H9 (cell line): ENCODE measurements around the gene TENM3. TPM values are rescaled to one million over a fixed set of nuclear protein-coding genes. Genes with fewer than 3 reads are reported as not detected.

Experiments
- DNase-seq: peaks from one replicate; pipeline ENCODE4 v3.0.0-alpha.2; 2017
- H2AFZ ChIP-seq: one replicate; pipeline ENCODE4 v1.6.1; 2013; ENCODE audit warnings: mild to moderate bottlenecking, low read length, control low read depth, moderate library complexity
- H2AK5ac ChIP-seq: 2 replicates; pipeline ENCODE4 v1.6.1; 2013; ENCODE audit warnings: low read length, control low read depth, mixed read lengths; ENCODE audit not compliant: insufficient read length
- H2BK120ac ChIP-seq: one replicate; pipeline ENCODE4 v1.6.1; 2013; ENCODE audit warnings: low read depth, mild to moderate bottlenecking, low read length, control low read depth, inconsistent platforms; ENCODE audit not compliant: poor library complexity, severe bottlenecking
- H2BK12ac ChIP-seq: 2 replicates; pipeline ENCODE4 v1.6.1; 2013; ENCODE audit warnings: low read length, control low read depth, mixed read lengths, low read depth; ENCODE audit not compliant: insufficient read length
- H2BK15ac ChIP-seq: 2 replicates; pipeline ENCODE4 v1.6.1; 2013; ENCODE audit warnings: low read depth, low read length, control low read depth
- H2BK20ac ChIP-seq: one replicate; pipeline ENCODE4 v1.6.1; 2013; ENCODE audit warnings: low read depth, mild to moderate bottlenecking, low read length, control low read depth, inconsistent platforms; ENCODE audit not compliant: poor library complexity, severe bottlenecking
- H2BK5ac ChIP-seq: 2 replicates; pipeline ENCODE4 v1.6.1; 2013; ENCODE audit warnings: low read length, control low read depth, mixed read lengths; ENCODE audit not compliant: insufficient read length
- H3K14ac ChIP-seq: 2 replicates; pipeline ENCODE4 v1.6.1; 2013; ENCODE audit warnings: low read length, control low read depth; ENCODE audit not compliant: insufficient read depth
- H3K18ac ChIP-seq: 2 replicates; pipeline ENCODE4 v1.6.1; 2013; ENCODE audit warnings: low read depth, mild to moderate bottlenecking, mixed read lengths, low read length, control low read depth; ENCODE audit not compliant: insufficient read length
- H3K23ac ChIP-seq: 2 replicates; pipeline ENCODE4 v1.6.1; 2013; ENCODE audit warnings: low read length, control low read depth, mixed read lengths, low read depth; ENCODE audit not compliant: insufficient read length
- H3K23me2 ChIP-seq: 2 replicates; pipeline ENCODE4 v1.6.1; 2013; ENCODE audit warnings: low read depth, mild to moderate bottlenecking, mixed read lengths, low read length, control low read depth; ENCODE audit not compliant: insufficient read length, poor library complexity, severe bottlenecking
- H3K27ac ChIP-seq: 2 replicates; pipeline ENCODE4 v1.5.1; 2013; ENCODE audit warnings: low read length, control low read depth, mixed read lengths, low read depth; ENCODE audit not compliant: insufficient read length
- H3K27me3 ChIP-seq: 2 replicates; pipeline ENCODE4 v1.6.1; 2013; ENCODE audit warnings: low read length, control low read depth, inconsistent platforms; ENCODE audit not compliant: insufficient read depth
- H3K4ac ChIP-seq: 2 replicates; pipeline ENCODE4 v1.6.1; 2013; ENCODE audit warnings: low read depth, mild to moderate bottlenecking, control low read depth, inconsistent platforms, low read length, moderate library complexity
- H3K4me1 ChIP-seq: 2 replicates; pipeline ENCODE4 v1.6.1; 2013; ENCODE audit warnings: low read length, control low read depth, inconsistent platforms; ENCODE audit not compliant: insufficient read depth
- H3K4me2 ChIP-seq: 2 replicates; pipeline ENCODE4 v1.6.1; 2013; ENCODE audit warnings: low read length, control low read depth, mixed read lengths; ENCODE audit not compliant: insufficient read length, insufficient read depth
- H3K56ac ChIP-seq: 2 replicates; pipeline ENCODE4 v1.6.1; 2013; ENCODE audit warnings: low read depth, mild to moderate bottlenecking, mixed read lengths, low read length, control low read depth; ENCODE audit not compliant: insufficient read length
- H3K79me1 ChIP-seq: 2 replicates; pipeline ENCODE4 v1.6.1; 2013; ENCODE audit warnings: low read depth, mild to moderate bottlenecking, moderate library complexity, low read length, control low read depth, inconsistent platforms; ENCODE audit not compliant: insufficient read depth, poor library complexity, severe bottlenecking
- H3K79me2 ChIP-seq: 2 replicates; pipeline ENCODE4 v1.6.1; 2013; ENCODE audit warnings: low read length, control low read depth, inconsistent platforms; ENCODE audit not compliant: insufficient read depth
- H3K9ac ChIP-seq: 2 replicates; pipeline ENCODE4 v1.6.1; 2013; ENCODE audit warnings: low read length, control low read depth, mixed read lengths; ENCODE audit not compliant: insufficient read length; ENCODE audit errors: extremely low read depth
- H3K9me3 ChIP-seq: one replicate; pipeline ENCODE4 v1.6.1; 2013; ENCODE audit warnings: low read depth, low read length, inconsistent platforms; ENCODE audit not compliant: control insufficient read depth
- H3T11ph ChIP-seq: one replicate; pipeline ENCODE4 v1.6.1; 2013; ENCODE audit warnings: mild to moderate bottlenecking, low read length, control low read depth, inconsistent platforms
- H4K20me1 ChIP-seq: one replicate; pipeline ENCODE4 v1.6.1; 2013; ENCODE audit not compliant: control insufficient read depth, insufficient read length, insufficient read depth
- H4K5ac ChIP-seq: 2 replicates; pipeline ENCODE4 v1.6.1; 2013; ENCODE audit warnings: low read depth, mild to moderate bottlenecking, mixed read lengths, low read length, control low read depth; ENCODE audit not compliant: insufficient read length
- H4K8ac ChIP-seq: replicated peaks from 2 replicates; pipeline ENCODE4 v1.6.1; 2013; ENCODE audit warnings: low read length, control low read depth, mixed read lengths, low read depth; ENCODE audit not compliant: insufficient read length
- H4K91ac ChIP-seq: 2 replicates; pipeline ENCODE4 v1.6.1; 2013; ENCODE audit warnings: low read depth, mild to moderate bottlenecking, moderate library complexity, mixed read lengths, low read length, control low read depth; ENCODE audit not compliant: insufficient read length
- H3K27ac Mint-ChIP-seq, 3 experiments: 2 replicates in 2 of 3; 3 replicates in 1 of 3; pipeline ENCODE4 v1.8.0; 2020 to 2021; ENCODE audit warnings: mixed read lengths in 3 of 3, mild to moderate bottlenecking in 1 of 3, moderate library complexity in 1 of 3
- H3K27me3 Mint-ChIP-seq: 2 replicates; pipeline ENCODE4 v1.8.0; 2021; ENCODE audit warnings: low read depth, mild to moderate bottlenecking, moderate library complexity, mixed read lengths
- H3K36me3 Mint-ChIP-seq, 3 experiments: 2 replicates in 2 of 3; 3 replicates in 1 of 3; pipeline ENCODE4 v1.8.0; 2020 to 2021; ENCODE audit warnings: low read depth in 3 of 3, mixed read lengths in 3 of 3; ENCODE audit not compliant: insufficient read depth in 1 of 3
- H3K4me1 Mint-ChIP-seq, 2 experiments: 2 replicates each; pipeline ENCODE4 v1.8.0; 2020; ENCODE audit warnings: mixed read lengths in 2 of 2
- H3K4me3 Mint-ChIP-seq, 2 experiments: 2 replicates in 1 of 2; 3 replicates in 1 of 2; pipeline ENCODE4 v1.8.0; 2020 to 2021; ENCODE audit warnings: mild to moderate bottlenecking in 2 of 2, mixed read lengths in 2 of 2, moderate library complexity in 1 of 2
- H3K9me3 Mint-ChIP-seq, 2 experiments: 2 replicates in 1 of 2; 3 replicates in 1 of 2; pipeline ENCODE4 v1.8.0; 2020; ENCODE audit warnings: mild to moderate bottlenecking in 2 of 2, mixed read lengths in 2 of 2, moderate library complexity in 1 of 2
- CTCF ChIP-seq: fragments of 200-600 bp; sonication (generic); conservative IDR thresholded peaks from 3 replicates; pipeline ENCODE4 v1.8.0; 2021; ENCODE audit warnings: antibody characterized with exemption, mild to moderate bottlenecking
- WGBS: extraction: QIAGEN DNeasy Blood & Tissue Kit; methylation state at CpG from one replicate; pipeline ENCODE4 v1.1.7; 2013; ENCODE audit warnings: missing lambda C conversion rate, low lambda C conversion rate, mixed read lengths; ENCODE audit not compliant: insufficient read length; ENCODE audit errors: extremely low coverage; 5-methylcytosine and 5-hydroxymethylcytosine counted together
- total RNA-seq: library from RNA; stranded (reverse); gene quantifications from 2 replicates; pipeline ENCODE4 v1.2.1, GENCODE V29; 2021

The TENM3 gene
- total RNA-seq, 1 experiment from 2014 or later: 49.6 TPM

- Mint-ChIP-seq H3K36me3 (peaks cover 8 to 9% (median 8%) of the 10 kb centered on the region in 3 experiments; a peak in 6 of 7 replicates), H3K4me1 (no peaks in the 10 kb centered on the region), H3K4me3 (no peak overlapping the region), H3K9me3 (no peaks in the 10 kb centered on the region), H3K27ac (no peak overlapping the region), H3K27me3 (no peaks in the 10 kb centered on the region)
- no peaks in the 10 kb centered on the region for H3K4me1 ChIP-seq
- no peak overlapping the region for H3K56ac ChIP-seq
- no peak overlapping the region for H2BK20ac ChIP-seq
- no peak overlapping the region for H3K27ac ChIP-seq
- no peak overlapping the region for H4K5ac ChIP-seq
- no peak overlapping the region for H3K14ac ChIP-seq
- H3K23ac ChIP-seq: no peak overlapping the region
- no peak overlapping the region for H3K4me2 ChIP-seq
- H3K79me2 ChIP-seq: no peaks in the 10 kb centered on the region
- H4K91ac ChIP-seq: no peak overlapping the region
- H3K4ac ChIP-seq: no peak overlapping the region
- H4K8ac ChIP-seq: no peak overlapping the region
- H3K79me1 ChIP-seq: no peaks in the 10 kb centered on the region
- H2BK15ac ChIP-seq: no peak overlapping the region
- no peak overlapping the region for H2BK5ac ChIP-seq
- H2AK5ac ChIP-seq: no peak overlapping the region
- WGBS: no CpG with 5 or more reads among the region's 2 CpGs
- TF ChIP-seq CTCF: no peak
- no peak overlapping the region for H2BK12ac ChIP-seq
- no peak for DNase-seq
- no peaks in the 10 kb centered on the region for H3K23me2 ChIP-seq
- no peaks in the 10 kb centered on the region for H4K20me1 ChIP-seq
- no peak overlapping the region for H3T11ph ChIP-seq
- no peak overlapping the region for H2BK120ac ChIP-seq
- H3K9me3 ChIP-seq: no peaks in the 10 kb centered on the region
- H2AFZ ChIP-seq: no peak overlapping the region
- no peaks in the 10 kb centered on the region for H3K27me3 ChIP-seq
- no peak overlapping the region for H3K18ac ChIP-seq
- no peak overlapping the region for H3K9ac ChIP-seq
Observed at GRCh38 chr4:182604161-182604622, 361.0 kb downstream of the TENM3 start.
